ENCODE results near the gene TRHDE. TPM values are rescaled to one million over a fixed set of nuclear protein-coding genes. Genes with fewer than 3 reads are reported as not detected.
"Not testable (repeated sequence)": the region's sequence is repeated elsewhere in the genome, so short reads cannot be mapped to it uniquely, and the experiment has no call there.

Gene TRHDE
- total RNA-seq, 1 experiment from 2014 or later, result 16.5 TPM

DNA sequence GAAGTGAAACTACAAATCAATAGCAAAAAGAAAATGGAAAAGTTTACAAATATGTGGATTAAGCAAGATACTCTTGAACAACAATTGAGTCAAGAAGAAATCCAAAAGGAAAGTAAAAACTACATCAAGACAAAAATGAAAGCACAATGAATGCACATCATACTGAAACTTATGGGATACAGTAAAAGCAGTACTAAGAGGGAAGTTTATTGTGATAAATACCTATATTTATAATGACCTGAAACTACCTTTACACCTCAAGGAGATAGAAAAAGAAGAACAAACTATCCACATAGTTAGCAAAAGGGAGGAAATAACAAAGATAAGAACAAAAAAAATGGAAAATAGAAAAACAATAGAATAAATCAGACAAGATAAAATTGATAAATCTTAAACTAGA lies 375.0 kb downstream of the TRHDE start:
- DNase-seq (no peak), ATAC-seq (no peak)
- H4K20me1 ChIP-seq (ENCODE audit: low read length), result no peaks in the 10 kb centered on the region
- ChIA-PET CTCF (no interaction called here), POLR2A (ENCODE audit: unreplicated experiment) (no interaction called here)
- no peak overlapping the region for H3K4me2 ChIP-seq (ENCODE audit: low read length)
- H3K4me1 ChIP-seq (ENCODE audit: insufficient read depth, low read length), result no peaks in the 10 kb centered on the region
- intact Hi-C loops (cut with micrococcal nuclease), result no loop called here
- H3K79me2 ChIP-seq (ENCODE audit: low read length), result no peaks in the 10 kb centered on the region
- no peaks in the 10 kb centered on the region for H3K36me3 ChIP-seq (ENCODE audit: low read depth, low read length)
- H3K27ac ChIP-seq (ENCODE audit: low read length), result no peak overlapping the region
- H3K9me3 ChIP-seq (ENCODE audit: low read length), result no peaks in the 10 kb centered on the region
- H3K4me3 ChIP-seq (ENCODE audit: low read length), result no peak overlapping the region
- no peak overlapping the region for H3K9ac ChIP-seq (ENCODE audit: low read length)
- no peak overlapping the region for H2AFZ ChIP-seq (ENCODE audit: low read length)
- no peaks in the 10 kb centered on the region for H3F3A ChIP-seq (ENCODE audit: low read length, unreplicated experiment)
- no peaks in the 10 kb centered on the region for H3K27me3 ChIP-seq (ENCODE audit: low read length)
- BruUV-seq (replicated peaks), result no TSS peak
- TF ChIP-seq, protein P1, sequence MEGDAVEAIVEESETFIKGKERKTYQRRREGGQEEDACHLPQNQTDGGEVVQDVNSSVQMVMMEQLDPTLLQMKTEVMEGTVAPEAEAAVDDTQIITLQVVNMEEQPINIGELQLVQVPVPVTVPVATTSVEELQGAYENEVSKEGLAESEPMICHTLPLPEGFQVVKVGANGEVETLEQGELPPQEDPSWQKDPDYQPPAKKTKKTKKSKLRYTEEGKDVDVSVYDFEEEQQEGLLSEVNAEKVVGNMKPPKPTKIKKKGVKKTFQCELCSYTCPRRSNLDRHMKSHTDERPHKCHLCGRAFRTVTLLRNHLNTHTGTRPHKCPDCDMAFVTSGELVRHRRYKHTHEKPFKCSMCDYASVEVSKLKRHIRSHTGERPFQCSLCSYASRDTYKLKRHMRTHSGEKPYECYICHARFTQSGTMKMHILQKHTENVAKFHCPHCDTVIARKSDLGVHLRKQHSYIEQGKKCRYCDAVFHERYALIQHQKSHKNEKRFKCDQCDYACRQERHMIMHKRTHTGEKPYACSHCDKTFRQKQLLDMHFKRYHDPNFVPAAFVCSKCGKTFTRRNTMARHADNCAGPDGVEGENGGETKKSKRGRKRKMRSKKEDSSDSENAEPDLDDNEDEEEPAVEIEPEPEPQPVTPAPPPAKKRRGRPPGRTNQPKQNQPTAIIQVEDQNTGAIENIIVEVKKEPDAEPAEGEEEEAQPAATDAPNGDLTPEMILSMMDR (conservative IDR thresholded peaks at IDR 0.05; ENCODE audit: low read depth, low read length), result no peak
- TF ChIP-seq EZH2 (IDR thresholded peaks at IDR 0.05; ENCODE audit: low read length, unreplicated experiment) (no peak), EZH2phosphoT487 (IDR thresholded peaks at IDR 0.05; ENCODE audit: borderline replicate concordance, low read length) (no peak)
- H3K9me2 ChIP-seq (replicated peaks; ENCODE audit: low read length), result no peaks in the 10 kb centered on the region

DNA sequence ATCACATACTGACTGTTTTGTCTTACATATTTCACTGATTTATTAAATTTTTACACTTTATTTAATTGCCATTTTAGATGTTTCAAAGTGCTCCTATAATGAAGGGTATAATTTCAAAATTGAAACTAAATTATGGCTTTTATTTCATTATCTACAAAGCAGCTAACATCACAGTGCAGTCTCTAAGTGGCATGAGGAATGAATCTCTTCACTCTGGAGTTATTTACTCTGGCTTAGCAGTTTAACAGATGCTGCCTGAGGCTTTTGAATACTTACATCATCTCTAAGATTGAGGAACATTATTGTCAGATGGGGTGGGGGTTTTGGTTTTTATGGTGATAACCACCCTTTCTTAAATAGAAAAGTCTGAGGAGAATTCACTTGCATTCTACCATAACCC lies 386.4 kb downstream of the TRHDE start:
- DNase-seq (no peak), ATAC-seq (no peak)
- TF ChIP-seq, protein P1 (conservative IDR thresholded peaks at IDR 0.05; ENCODE audit: low read depth, low read length), result no peak
- TF ChIP-seq EZH2phosphoT487 (IDR thresholded peaks at IDR 0.05; ENCODE audit: borderline replicate concordance, low read length) (no peak), EZH2 (IDR thresholded peaks at IDR 0.05; ENCODE audit: low read length, unreplicated experiment) (no peak)
- BruUV-seq (replicated peaks), result no TSS peak
- Histone ChIP-seq H3K9ac (ENCODE audit: low read length) (no peak overlapping the region), H3K4me2 (ENCODE audit: low read length) (no peak overlapping the region), H2AFZ (ENCODE audit: low read length) (no peak overlapping the region), H3K27ac (ENCODE audit: low read length) (no peak overlapping the region), H3K79me2 (ENCODE audit: low read length) (no peaks in the 10 kb centered on the region), H4K20me1 (ENCODE audit: low read length) (0 out of 2 replicates have a peak, but pooled peaks cover 3% of the 10 kb centered on the region), H3K9me2 (replicated peaks; ENCODE audit: low read length) (no peaks in the 10 kb centered on the region), H3K27me3 (ENCODE audit: low read length) (no peaks in the 10 kb centered on the region), H3K4me3 (ENCODE audit: low read length) (no peak overlapping the region), H3K36me3 (ENCODE audit: low read depth, low read length) (no peaks in the 10 kb centered on the region), H3K9me3 (ENCODE audit: low read length) (no peaks in the 10 kb centered on the region), H3F3A (ENCODE audit: low read length, unreplicated experiment) (no peaks in the 10 kb centered on the region), H3K4me1 (ENCODE audit: insufficient read depth, low read length) (0 out of 2 replicates have a peak, but pooled peaks cover 5% of the 10 kb centered on the region)
- ChIA-PET POLR2A (ENCODE audit: unreplicated experiment) (no interaction called here), CTCF (no interaction called here)
- intact Hi-C loops (cut with micrococcal nuclease), result no loop called here

DNA sequence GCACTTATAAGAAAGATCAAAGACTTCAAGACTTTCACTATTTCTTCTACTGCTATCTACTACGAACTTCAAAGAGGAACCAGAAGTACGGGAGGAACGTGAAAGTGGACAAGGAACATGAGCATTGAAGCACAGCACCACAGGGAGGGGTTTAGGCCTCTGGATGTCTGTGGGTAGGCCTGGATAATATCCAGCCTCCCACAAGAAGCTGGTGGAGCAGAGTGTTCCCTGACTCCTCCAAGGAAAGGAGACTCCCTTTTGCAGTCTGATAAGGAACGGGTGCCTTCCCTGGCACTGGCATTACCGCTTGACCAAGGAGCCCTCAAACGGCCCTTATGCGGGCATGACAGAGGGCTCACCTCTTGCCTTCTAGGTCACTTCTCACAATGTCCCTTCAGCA lies 388.0 kb downstream of the TRHDE start:
- H3K4me3 ChIP-seq (ENCODE audit: low read length); H3K9me3 ChIP-seq (ENCODE audit: low read length); ATAC-seq; H3K9ac ChIP-seq (ENCODE audit: low read length); POLR2A ChIA-PET (ENCODE audit: unreplicated experiment); H3K4me2 ChIP-seq (ENCODE audit: low read length); BruUV-seq (replicated peaks); H3K27ac ChIP-seq (ENCODE audit: low read length); H3K36me3 ChIP-seq (ENCODE audit: low read depth, low read length); CTCF ChIA-PET; H3K27me3 ChIP-seq (ENCODE audit: low read length); H3F3A ChIP-seq (ENCODE audit: low read length, unreplicated experiment); intact Hi-C loops (cut with micrococcal nuclease); H4K20me1 ChIP-seq (ENCODE audit: low read length); H2AFZ ChIP-seq (ENCODE audit: low read length); H3K9me2 ChIP-seq (replicated peaks; ENCODE audit: low read length); DNase-seq; H3K4me1 ChIP-seq (ENCODE audit: insufficient read depth, low read length); H3K79me2 ChIP-seq (ENCODE audit: low read length): not testable (repeated sequence)
